NCI-H1048 (cell line): ENCODE measurements around the gene EMC8.

Experiments used
- DNase-seq: peaks from one replicate; lab custom pipeline; 2025; lab: John Stamatoyannopoulos, UW

The EMC8 gene

DNA sequence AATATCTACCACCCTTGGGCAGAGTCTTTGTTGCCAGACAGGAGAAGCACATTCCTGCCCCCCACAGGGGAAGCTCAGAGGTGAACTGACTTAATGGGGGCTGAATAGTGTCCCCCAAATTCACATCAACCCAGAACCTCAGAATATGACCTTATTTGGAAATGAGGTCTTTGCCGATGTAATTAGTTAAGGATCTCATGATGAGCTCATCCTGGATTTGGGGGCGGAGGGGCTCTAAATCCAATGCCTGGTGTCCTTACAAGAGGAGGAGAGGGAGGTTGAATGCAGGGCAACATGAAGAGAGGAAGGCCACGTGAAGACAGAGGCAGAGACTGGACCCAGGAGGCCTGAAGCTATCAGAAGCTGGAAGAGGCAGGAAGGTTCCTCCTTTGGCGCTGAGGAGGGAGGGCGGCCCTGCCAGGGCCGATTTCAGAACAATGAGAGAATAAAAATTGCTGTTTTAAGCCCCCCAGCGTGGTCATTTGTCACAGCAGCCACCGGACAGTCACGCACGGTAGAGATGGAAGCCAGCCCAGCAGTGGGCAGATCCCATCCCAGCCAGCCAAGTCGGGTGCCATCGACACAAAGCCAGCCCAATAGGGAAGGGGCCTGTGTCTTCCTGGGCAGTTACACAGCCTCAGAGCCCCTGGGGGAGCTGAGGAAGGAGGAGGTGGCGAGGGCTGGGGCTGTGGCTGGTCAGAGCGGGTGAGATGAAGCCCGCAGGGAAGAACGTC, 69.7 kb downstream of the EMC8 start:
- DNase-seq: no peak

DNA sequence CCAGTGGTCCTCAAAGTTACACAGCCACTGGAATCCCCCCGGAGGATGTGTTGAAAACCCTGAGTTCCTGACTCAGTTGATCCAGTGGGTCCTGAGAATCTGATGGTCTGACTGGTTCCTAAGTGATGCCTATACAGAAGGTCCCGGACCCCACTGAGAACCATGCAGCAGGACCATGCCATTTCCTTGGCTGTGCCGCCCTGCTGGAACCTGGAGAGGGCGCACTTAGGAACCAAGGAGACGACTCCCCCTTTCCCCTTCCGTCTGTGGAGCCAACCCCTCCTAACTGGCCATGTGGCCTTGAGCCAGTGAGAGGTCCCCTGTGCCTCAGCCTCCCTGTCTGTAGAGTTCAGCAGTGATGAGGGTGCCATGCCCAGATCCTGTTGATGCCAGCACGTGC, 70.5 kb downstream of the EMC8 start:
- no peak for DNase-seq
